K562 (cell line): ENCODE measurements around the gene MAGEB4. TPM values are rescaled to one million over a fixed set of nuclear protein-coding genes. Genes with fewer than 3 reads are reported as not detected.

Experiments used
- BACH1 ChIP-seq: fragments of 200-800 bp; sonication (Bioruptor generic); IDR thresholded peaks from 2 replicates; pipeline ENCODE4 v1.6.1; 2016; ENCODE audit warnings: missing genetic modification characterization, missing compliant biosample characterization
- BCLAF1 ChIP-seq, 2 experiments: fragments of 450-650 bp in 1 of 2; IDR thresholded peaks; 2 replicates each; pipeline ENCODE4 v1.6.1; 2011 to 2017; ENCODE audit warnings: low read depth in 2 of 2, antibody characterized with exemption in 1 of 2, borderline replicate concordance in 1 of 2, low read length in 1 of 2, mild to moderate bottlenecking in 1 of 2, mixed read lengths in 1 of 2; ENCODE audit not compliant: control insufficient read depth in 1 of 2
- BRD4 ChIP-seq: fragments of 200-600 bp; sonication (generic); IDR thresholded peaks from 2 replicates; pipeline ENCODE4 v1.6.1; 2017; ENCODE audit warnings: inconsistent platforms
- CHD1 ChIP-seq: fragments of 200-600 bp; sonication (generic); IDR thresholded peaks from one replicate; pipeline ENCODE4 v1.6.1; 2012; ENCODE audit warnings: mild to moderate bottlenecking, moderate library complexity, low read length, inconsistent platforms
- ESRRA ChIP-seq: fragments of 450-650 bp; IDR thresholded peaks from 2 replicates; pipeline ENCODE4 v1.6.1; 2014; ENCODE audit warnings: low read depth, mild to moderate bottlenecking, moderate library complexity, borderline replicate concordance
- HIVEP1 ChIP-seq: fragments of 250-450 bp; sonication (Bioruptor Pico); IDR thresholded peaks from 2 replicates; pipeline ENCODE4 v1.4.0; 2020; ENCODE audit warnings: mild to moderate bottlenecking
- ILK ChIP-seq: fragments of 450-650 bp; IDR thresholded peaks from 2 replicates; pipeline ENCODE4 v1.6.1; 2016; ENCODE audit warnings: missing genetic modification characterization, low read depth, mild to moderate bottlenecking, missing compliant biosample characterization, moderate library complexity, borderline replicate concordance
- MEF2D ChIP-seq: conservative IDR thresholded peaks from 2 replicates; pipeline ENCODE4 v1.6.1; 2016; ENCODE audit warnings: low read depth, missing genetic modification characterization, missing compliant biosample characterization
- NCOA1 ChIP-seq: fragments of 450-650 bp; IDR thresholded peaks from 2 replicates; pipeline ENCODE4 v1.6.1; 2016; ENCODE audit warnings: low read depth
- NFE2 ChIP-seq: IDR thresholded peaks from 2 replicates; pipeline ENCODE4 v1.6.1; 2014; ENCODE audit warnings: antibody characterized with exemption, low read depth
- RCOR1 ChIP-seq, 2 experiments: IDR thresholded peaks; 2 replicates each; pipeline ENCODE4 v1.6.1; 2012; ENCODE audit warnings: low read depth in 2 of 2, low read length in 2 of 2, borderline replicate concordance in 1 of 2, improper control_type of control experiment in 1 of 2
- TEAD4 ChIP-seq, 2 experiments: sonication (generic) in 1 of 2; formaldehyde crosslinking in 1 of 2; IDR thresholded peaks; 2 replicates each; pipeline versions ENCODE4 v1.6.1 to v1.8.0; 2012 to 2022; ENCODE audit warnings: borderline replicate concordance in 1 of 2, inconsistent platforms in 1 of 2, low read length in 1 of 2, mild to moderate bottlenecking in 1 of 2, missing genetic modification reagents in 1 of 2
- TRIM24 ChIP-seq, 2 experiments: fragments of 450-650 bp; IDR thresholded peaks; 2 replicates each; pipeline ENCODE4 v1.6.1; 2016
- WHSC1 ChIP-seq: IDR thresholded peaks from one replicate; pipeline ENCODE4 v1.6.1; 2012; ENCODE audit warnings: low read length, control low read depth, inconsistent platforms
- ZBTB12 ChIP-seq: fragments of 250-450 bp; sonication (Bioruptor Pico); IDR thresholded peaks from 2 replicates; pipeline ENCODE4 v1.4.0; 2020
- ZNF395 ChIP-seq: fragments of 200-800 bp; sonication (Bioruptor generic); IDR thresholded peaks from 2 replicates; pipeline ENCODE4 v1.6.1; 2017; ENCODE audit warnings: missing genetic modification characterization, missing compliant biosample characterization
- ZNF592 ChIP-seq: fragments of 450-650 bp; IDR thresholded peaks from 2 replicates; pipeline ENCODE4 v1.6.1; 2017; ENCODE audit warnings: antibody characterized with exemption, mild to moderate bottlenecking
- polyA plus RNA-seq, 8 experiments: library from polyadenylated mRNA; depleted of rRNA in 4 of 8; stranded (reverse) in 5 of 8; unstranded in 3 of 8; fragments of >200 nt; fragmentation: Nextera tagmentation in 2 of 8; fragmentation: Illumina TruSeq in 1 of 8; extraction: Ambion mirVana in 2 of 8; extraction: Trizol in 1 of 8; gene quantifications; 2 replicates each; pipeline versions ENCODE4 v1.2.1 to v1.2.3, GENCODE V29; 2011 to 2014; ENCODE audit warnings: inconsistent platforms in 1 of 8, missing spikeins in 1 of 8
- total RNA-seq, 7 experiments: library from RNA; depleted of rRNA in 6 of 7; stranded (reverse); fragments of >200 nt in 6 of 7; fragmentation: Illumina TruSeq in 2 of 7; extraction: Trizol in 2 of 7; gene quantifications; 2 replicates each; pipeline versions ENCODE4 v1.2.1 to v1.2.3, GENCODE V29; 2011 to 2021; ENCODE audit warnings: low replicate concordance in 1 of 7

MAGEB4 gene
- total and polyA plus RNA-seq, 9 of the 15 experiments (the other 6 are each of a cell fraction or from before 2014, with no cell fraction given) = 0.04 to 0.09 (median 0.06) TPM; not detected in 6

GRCh38 chrX:30283456-30284200 lies 41.8 kb downstream of the MAGEB4 start (continued):
- TF ChIP-seq ZNF395 (CRISPR knock-in tag) (peak; percentile 57; the same call in 1 of the 2 replicates), NFE2 (peak; percentile 95), TEAD4 (IDR thresholded peaks at IDR 0.05; ENCODE audit: low read length) (peak; percentile 46), TEAD4 (CRISPR knock-in tag; IDR thresholded peaks at IDR 0.05; ENCODE audit: borderline replicate concordance) (no peak), CHD1 (no peak), ESRRA (peak; percentile 53; the same call in 1 of the 2 replicates), MEF2D (peak; percentile 47), TRIM24 (IDR thresholded peaks at IDR 0.05) (peak; percentile 29 to 83; a peak in 2 of 4 replicates), ZNF592 (peak; percentile 46), BCLAF1 (IDR thresholded peaks at IDR 0.05; ENCODE audit: borderline replicate concordance in 1 of 2, control insufficient read depth in 1 of 2, low read depth in 2 of 2, low read length in 1 of 2) (no peak), BRD4 (0 out of 2 replicates have a peak, but pooled peaks have one; percentile 39), NCOA1 (peak; percentile 34; the same call in 1 of the 2 replicates), ILK (tag) (no peak), RCOR1 (IDR thresholded peaks at IDR 0.05; ENCODE audit: borderline replicate concordance in 1 of 2, low read depth in 2 of 2, low read length in 2 of 2) (peak in 1 of 2 experiments; percentile 4; a peak in 1 of 4 replicates), ZBTB12 (CRISPR knock-in tag) (no peak), WHSC1 (no peak), HIVEP1 (CRISPR knock-in tag) (no peak), BACH1 (tag) (peak; percentile 93)
